ENCODE results near the gene EIF4H.
A peak's percentile ranks its signal among the peaks of the same experiment; 100 is the strongest.
"Not testable (repeated sequence)": the region's sequence is repeated elsewhere in the genome, so short reads cannot be mapped to it uniquely, and the experiment has no call there.

EIF4H gene

DNA sequence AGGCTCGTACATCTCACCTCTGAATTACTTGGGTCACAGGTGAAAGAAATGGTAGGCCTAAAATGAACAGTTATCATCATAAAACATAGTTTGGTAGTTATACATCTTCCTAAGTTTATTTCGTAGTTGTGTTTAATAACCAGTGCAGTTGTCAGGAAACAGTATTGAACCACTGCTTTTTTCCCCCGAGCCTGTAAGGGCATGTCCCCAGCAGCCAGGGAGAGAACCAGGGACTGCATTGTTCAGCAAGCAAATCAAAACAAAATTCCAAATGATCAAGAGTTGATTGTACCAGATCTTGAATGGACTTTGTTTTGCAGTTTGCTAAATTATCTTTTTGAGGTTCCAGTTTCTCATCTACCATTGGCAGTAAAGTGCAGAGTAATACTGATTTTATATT is 2.4 kb downstream of the EIF4H start:
- no peak for DNase-seq

DNA sequence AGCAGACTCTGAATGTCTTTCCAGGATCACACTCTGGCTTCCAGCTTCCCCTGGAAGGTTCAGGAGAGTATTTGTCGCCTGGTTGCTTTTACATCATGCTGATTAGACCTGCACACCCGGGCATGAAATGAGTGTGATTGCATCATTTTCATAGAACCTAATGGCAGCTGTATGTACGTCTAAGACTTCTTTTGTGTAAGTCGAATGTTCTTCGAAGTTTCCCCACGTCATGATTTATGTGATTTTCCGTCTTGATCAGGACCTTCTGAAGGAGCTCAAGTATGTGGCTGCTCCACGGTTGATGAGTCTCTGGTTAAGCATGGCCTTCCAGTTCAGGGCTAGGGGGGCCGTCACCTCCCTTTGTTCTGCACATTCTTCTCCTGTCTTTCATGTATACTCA is 4.5 kb downstream of the EIF4H start:
- no peak for DNase-seq

DNA sequence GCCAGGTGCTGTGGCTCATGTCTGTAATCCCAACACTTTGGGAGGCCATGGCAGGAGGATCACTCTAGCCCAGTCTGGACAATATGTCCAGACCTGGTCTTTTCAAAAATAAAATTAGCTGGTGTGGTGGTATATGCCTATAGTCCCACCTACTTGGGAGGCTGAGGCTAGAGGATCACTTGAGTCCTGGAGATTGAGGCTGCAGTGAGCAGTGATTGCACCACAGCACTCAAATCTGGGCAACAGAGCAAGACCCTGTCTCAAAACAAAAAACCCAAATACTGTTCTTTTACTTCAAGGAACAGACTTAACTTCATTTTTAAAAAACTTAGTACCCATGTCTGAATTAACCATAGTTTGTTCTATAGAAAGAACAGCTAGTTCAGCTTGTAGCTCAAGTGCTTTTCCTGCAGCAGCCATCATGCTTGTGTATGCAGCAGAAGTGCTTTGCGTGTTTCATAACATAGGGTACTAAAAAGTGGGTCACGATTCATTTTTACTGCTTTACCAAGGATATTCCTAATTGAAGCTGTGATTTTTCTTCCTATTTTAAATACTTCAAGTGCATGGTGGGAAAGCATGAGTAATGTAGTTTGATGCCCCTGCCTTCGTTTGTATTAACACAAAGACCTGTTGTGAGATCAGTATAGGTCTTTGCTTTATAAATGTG is 5.9 kb downstream of the EIF4H start:
- no peak for DNase-seq

DNA sequence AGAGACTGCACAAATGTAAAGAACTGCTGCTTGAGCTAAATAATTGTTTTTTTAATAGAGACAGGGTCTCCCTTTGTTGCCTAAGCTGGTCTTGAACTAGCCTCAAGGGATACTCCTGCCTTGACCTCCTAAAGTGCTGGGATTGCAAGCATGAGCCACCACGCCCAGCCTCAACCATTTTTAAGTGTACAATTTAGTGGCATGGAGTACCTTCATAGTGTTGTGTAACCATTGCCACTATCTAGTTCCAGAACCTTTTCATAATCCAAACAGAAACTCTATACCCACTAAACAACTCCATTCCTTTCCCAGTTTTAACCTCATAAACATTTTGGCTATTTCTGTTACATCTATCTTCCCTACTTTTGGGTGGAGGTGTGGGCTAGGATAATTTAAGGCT is 6.7 kb downstream of the EIF4H start:
- DNase-seq = no peak

GRCh38 chr7:74181821-74182220 is 7.7 kb downstream of the EIF4H start:
- no peak for DNase-seq

DNA sequence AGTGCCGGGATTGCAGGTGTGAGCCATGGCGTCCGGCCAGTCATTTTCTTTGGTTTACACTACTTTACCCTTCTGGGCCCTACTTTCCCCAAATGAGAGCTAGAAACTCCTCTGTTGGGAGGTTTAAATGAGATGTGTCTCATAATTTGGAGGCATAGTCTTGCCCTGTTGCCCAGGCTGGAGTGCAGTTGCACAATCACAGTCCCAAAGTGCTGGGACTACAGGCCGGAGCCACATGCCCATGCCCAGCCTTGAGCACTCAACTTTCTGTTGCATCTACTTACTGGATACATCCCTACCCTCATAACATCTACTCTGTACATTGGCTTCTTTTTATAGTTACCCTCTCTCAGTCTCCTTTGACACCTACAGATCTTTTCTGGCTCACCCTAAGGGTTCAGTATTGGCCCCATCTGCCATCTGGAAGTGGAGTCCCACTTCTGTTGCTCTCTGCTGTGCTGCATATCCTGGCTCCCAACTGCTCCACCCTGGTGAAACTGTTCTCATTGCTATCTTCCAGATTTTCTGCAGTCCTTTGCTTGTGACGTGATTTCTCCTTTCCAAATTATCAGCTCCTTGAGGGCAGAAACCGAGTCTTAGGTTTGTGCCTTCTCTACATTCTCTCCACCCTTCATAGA is 8.4 kb downstream of the EIF4H start:
- DNase-seq = no peak

GRCh38 chr7:74183142-74183541 is 9.0 kb downstream of the EIF4H start:
- DNase-seq = no peak

- peak; percentile 40 for DNase-seq
These were observed 9.7 kb downstream of the EIF4H start for GRCh38 chr7:74183653-74184450.

- DNase-seq = no peak
These were observed 10.9 kb downstream of the EIF4H start for GRCh38 chr7:74185016-74185415.

DNA sequence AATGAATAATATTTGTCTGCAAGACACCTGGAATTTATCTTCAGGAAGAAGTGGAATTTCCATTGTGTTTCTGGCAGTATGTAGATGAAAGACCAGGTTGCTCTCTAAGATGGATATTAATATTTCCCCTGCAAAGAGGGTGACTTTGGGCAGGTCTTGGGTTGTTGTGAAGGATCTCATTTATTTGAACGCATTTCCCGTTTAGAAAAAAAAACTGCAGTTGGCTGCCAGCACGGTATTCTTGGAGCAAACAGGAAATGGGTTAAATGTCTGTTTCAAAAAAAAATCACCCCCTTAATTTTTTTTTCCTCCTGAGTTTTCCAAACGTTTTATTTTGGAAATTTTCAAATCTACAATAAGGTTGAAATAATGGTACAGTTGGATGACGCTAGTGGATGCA is 11.5 kb downstream of the EIF4H start:
- DNase-seq = no peak

DNA sequence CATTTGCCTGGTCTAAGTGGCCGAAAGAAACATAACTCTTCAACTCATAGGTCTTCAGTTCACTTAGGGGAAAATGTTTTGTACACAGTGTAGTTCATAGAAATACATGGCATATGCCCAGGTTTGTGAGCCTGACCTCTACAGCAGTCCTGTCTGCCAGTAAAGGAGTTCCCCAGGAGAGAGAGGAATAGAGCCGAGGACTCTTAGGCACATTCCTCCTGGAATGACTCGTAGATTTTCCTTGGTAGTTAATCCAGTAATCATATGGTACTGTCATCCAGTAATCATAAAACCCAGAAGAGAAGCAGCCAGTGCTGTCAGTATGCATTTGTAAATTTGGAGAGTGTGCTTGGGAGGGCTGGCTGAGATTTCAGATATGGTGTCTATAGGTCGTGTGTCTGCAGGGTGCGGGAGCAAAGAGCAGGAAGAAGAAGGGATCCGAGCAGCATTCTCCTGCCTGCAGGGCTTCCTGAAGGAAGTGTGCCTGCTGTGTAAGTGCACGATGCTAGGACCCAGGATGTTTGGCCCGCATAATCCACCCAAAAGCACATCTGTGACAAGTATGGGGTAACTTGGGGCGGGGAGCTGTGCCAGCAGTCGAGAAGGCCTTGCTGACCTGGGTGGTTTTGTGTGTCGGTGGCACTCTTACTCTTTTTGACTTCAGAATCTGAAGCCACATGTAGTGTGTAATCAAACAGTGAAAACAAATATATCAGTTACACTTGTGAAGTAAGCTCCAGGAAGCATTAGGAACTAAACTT is 13.9 kb downstream of the EIF4H start:
- DNase-seq = no peak

GRCh38 chr7:74190259-74190658 is 16.1 kb downstream of the EIF4H start:
- DNase-seq = no peak

DNA sequence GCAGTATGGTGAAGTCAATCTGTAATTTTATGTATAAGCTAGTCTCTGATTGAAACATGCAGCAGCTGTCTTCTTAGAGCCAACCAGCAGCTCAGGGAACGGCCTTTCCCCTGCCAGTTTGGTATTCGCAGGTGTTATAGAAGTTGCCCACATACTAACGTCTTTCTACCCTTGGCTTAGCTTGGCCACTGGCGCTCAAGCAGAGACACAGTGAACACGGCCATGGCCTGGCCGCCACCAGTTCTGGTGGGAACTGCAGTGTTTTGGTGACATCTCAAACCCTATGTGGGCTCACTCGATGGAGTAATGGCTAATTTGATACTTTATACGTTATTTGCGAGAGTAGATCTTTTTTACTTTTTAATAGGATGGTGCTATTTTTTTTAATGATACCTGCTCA is 17.1 kb downstream of the EIF4H start:
- DNase-seq = no peak

DNA sequence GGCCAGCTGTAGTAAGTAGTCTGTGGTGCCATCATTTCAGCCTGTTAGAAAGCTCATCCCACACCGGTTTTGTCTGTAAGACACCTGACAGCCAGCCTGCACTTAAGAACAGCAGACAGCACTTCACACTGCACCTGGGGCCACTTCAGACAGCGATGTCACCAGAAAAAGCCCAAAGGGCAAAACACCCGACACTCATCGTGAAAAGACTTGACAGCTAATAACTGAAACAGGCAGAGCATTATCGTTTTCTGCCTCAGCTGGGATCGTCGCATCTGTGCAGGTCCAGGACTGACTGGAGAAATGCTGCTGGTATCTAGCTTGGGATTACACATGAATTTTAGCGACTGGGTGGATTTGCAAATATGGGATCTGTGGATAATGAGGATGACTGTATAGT is 18.9 kb downstream of the EIF4H start:
- DNase-seq = no peak

DNA sequence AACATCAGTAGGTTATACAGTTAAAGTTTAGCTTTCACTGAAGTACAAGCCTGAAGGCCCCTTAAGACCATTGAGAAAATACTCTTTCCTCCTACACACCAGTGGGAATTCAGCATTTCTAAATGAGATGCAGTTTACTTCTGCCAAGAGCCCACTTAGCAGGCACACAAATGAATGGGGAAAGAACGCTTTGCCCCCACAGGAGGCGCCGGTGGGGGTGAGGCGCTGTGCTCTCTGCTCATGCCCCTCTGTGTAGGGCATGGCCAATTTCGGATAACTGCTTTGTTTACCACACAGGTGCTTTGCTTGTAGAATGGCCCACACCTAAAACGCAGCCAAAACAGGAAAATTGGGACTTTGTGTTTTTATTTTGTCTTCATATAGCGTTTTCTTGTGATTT is 19.8 kb downstream of the EIF4H start:
- DNase-seq = no peak

- DNase-seq = no peak
These were observed 20.5 kb downstream of the EIF4H start for GRCh38 chr7:74194686-74195085.

DNA sequence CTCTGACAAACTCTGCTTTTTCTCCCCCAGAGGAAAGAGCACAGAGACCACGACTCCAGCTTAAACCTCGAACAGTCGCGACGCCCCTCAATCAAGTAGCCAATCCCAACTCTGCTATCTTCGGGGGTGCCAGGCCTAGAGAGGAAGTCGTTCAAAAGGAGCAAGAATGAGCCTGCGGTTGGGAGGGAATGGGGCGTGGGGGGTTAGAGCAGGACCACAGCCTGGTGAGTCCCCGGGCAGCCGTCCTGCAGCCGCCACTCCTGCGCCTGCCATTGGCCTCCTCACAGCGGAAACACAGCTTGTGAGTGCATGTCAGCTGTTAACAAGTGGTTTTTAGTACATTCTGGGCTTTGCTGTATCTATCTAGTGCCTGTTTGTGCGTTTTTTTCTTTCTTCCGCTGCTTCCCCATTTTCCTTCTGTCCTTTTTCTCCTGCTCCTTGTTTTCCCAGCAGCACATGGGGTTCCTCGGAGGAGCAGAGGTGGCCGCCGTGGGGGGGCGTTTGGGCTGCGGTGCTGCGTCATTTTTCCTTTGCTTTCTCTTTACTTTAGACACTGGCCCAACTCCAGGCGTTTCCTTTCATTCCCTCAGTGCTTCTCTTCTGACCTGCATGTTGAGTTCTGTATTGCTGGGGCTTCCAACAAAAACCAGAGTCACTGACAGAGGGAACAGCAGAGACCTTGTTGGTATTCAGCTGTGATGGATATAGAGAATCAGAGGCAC is 21.1 kb downstream of the EIF4H start:
- not testable (repeated sequence) for DNase-seq

- not testable (repeated sequence) for DNase-seq
These were observed 22.0 kb downstream of the EIF4H start for GRCh38 chr7:74195968-74196654.

- DNase-seq = no peak
These were observed 23.4 kb downstream of the EIF4H start for GRCh38 chr7:74197449-74198124.

DNA sequence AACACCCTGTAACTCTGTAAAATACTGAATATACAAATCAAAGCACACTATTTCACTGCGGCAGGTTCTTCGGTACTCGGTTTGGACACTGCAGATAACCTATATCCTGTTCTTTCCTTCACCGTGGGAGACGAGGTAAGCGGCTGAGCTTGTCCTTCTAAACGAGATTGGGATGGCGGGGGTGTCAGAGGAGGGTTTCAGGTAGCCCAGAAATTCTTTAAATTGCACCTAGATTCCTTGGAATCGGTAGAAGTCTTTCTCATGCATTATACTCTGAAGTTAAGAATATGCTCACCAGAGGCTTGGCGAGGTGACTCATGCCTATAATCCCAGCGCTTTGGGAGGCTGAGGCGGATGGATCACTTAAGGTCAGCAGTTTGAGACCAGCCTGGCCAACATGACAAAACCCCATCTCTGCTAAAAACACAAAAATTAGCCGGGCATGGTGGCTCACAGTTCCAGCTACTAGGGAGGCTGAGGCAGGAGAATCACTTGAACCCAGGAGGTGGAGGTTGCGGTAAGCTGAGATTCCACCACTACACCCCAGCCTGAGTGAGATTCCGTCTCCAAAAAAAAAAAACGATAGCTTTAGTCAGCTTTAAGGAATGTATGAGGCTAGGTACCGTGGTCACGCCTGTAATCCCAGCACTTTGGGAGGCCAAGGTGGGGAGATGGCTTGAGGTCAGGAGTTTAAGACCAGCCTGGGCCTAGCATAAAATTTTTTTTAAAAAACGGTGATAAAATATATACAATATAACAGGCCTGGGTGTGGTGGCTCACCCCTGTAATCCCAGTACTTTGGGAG is 25.6 kb downstream of the EIF4H start:
- no peak for DNase-seq
